WI38 (cell line): ENCODE data around the gene INSYN2B.

ENCODE experiments used
- H3K4me3 ChIP-seq: 2 replicates; pipeline ENCODE4 v1.5.1; 2011; ENCODE audit warnings: low read depth, mild to moderate bottlenecking, control low read depth, low read length
- CTCF ChIP-seq: IDR thresholded peaks from 2 replicates; pipeline ENCODE4 v1.5.1; 2012; ENCODE audit warnings: low read depth, mild to moderate bottlenecking, control low read depth, low read length

The INSYN2B gene

DNA sequence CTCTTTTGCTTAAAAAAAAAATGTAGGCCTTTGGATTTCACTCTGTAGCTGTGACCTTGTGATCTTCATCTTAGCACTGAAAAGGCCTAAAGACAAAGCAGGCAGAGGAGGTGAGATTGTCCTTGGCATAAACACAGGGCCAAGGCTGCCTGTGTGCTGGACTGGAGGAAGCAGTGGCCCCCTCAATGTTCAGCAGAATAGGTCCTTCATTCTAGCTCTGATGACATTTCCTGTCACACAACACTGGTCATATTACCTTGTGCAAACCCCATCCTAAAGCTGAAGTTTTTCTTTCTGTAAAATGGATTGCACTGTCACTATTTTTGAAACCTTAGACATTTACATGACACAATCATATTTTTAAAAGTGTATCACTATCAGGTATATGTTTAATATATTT lies 147.4 kb downstream of the INSYN2B start:
- H3K4me3 ChIP-seq: no peak overlapping the region
- no peak for TF ChIP-seq CTCF

DNA sequence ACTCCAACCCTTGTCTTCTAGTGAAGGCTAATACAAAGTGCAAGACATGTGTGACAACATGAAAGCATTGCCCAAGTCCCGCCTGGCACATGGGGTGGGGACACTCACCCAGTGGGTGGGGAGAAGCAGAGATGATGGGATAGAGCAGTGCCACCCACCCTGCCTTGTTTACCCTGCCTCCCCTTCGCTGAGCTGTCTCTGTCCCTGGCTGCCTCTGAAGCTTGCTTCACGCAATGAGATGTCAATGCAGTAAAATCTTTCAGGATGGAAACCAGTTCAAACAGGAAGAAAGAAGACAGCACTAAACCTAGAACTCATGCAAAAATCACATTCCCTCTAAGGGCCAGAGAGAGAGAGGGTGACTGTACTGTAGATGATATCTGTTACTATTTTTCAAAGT lies 148.0 kb downstream of the INSYN2B start:
- no peak overlapping the region for H3K4me3 ChIP-seq
- no peak for TF ChIP-seq CTCF

GRCh38 chr5:169831331-169831730 lies 149.0 kb downstream of the INSYN2B start:
- no peak for TF ChIP-seq CTCF
- H3K4me3 ChIP-seq: no peak overlapping the region

- no peak overlapping the region for H3K4me3 ChIP-seq
- TF ChIP-seq CTCF: no peak
Measured at GRCh38 chr5:169828385-169828784, 151.9 kb downstream of the INSYN2B start.

GRCh38 chr5:169827769-169828168 lies 152.5 kb downstream of the INSYN2B start:
- no peak for TF ChIP-seq CTCF
- H3K4me3 ChIP-seq: no peak overlapping the region

- TF ChIP-seq CTCF: no peak
- no peak overlapping the region for H3K4me3 ChIP-seq
Measured at GRCh38 chr5:169826618-169827017, 153.7 kb downstream of the INSYN2B start.

DNA sequence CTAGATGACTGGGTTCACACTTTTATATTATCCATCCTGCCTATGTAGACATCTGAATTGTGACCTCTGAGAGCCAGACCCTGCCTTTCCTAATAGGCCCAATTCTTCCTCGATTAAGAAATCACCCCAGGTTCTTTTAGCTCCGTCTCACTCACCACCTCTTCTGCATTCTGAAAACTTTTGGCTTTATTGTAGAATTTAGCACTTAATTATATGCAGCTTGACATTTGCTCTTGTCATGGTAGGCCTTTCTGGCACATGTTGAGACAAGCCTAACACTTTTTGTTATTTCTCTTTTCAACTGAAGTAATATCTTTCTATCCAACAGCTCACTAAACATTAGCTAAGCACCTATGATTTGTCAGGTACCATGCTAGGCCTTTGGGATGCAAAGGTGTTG lies 163.3 kb downstream of the INSYN2B start:
- H3K4me3 ChIP-seq: no peak overlapping the region
- no peak for TF ChIP-seq CTCF
